ENCODE results near the gene ARHGAP25.

Gene ARHGAP25

DNA sequence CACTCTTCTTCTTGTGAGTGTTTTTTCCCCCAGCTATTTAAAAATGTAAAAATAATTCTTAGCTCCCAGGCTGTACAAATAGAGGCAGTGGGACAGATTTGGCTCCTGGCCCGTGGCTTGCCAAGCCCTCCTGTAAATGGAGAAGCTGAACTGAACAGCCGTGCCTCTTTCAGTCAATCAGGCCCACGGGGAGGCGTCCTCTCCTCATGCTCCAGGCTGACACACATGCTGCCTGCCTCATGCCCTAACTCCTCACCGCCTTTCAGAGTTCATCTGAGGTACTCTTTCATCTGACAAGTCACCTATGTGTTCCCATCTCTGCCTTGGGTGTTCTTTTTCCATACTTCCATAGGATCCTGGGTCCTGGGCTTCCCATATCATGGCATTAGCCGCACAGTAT is 77.6 kb downstream of the ARHGAP25 start:
- H3K79me2 ChIP-seq (ENCODE audit: control insufficient read depth, low read length), result no peaks in the 10 kb centered on the region
- no peaks in the 10 kb centered on the region for H4K20me1 ChIP-seq (ENCODE audit: control insufficient read depth, insufficient read depth, low read depth, low read length)
- no peaks in the 10 kb centered on the region for H3K9me3 ChIP-seq (ENCODE audit: control insufficient read depth, insufficient read depth, low read length)
- no peaks in the 10 kb centered on the region for H3K27me3 ChIP-seq (ENCODE audit: control insufficient read depth, low read length)
- TF ChIP-seq, protein P1, sequence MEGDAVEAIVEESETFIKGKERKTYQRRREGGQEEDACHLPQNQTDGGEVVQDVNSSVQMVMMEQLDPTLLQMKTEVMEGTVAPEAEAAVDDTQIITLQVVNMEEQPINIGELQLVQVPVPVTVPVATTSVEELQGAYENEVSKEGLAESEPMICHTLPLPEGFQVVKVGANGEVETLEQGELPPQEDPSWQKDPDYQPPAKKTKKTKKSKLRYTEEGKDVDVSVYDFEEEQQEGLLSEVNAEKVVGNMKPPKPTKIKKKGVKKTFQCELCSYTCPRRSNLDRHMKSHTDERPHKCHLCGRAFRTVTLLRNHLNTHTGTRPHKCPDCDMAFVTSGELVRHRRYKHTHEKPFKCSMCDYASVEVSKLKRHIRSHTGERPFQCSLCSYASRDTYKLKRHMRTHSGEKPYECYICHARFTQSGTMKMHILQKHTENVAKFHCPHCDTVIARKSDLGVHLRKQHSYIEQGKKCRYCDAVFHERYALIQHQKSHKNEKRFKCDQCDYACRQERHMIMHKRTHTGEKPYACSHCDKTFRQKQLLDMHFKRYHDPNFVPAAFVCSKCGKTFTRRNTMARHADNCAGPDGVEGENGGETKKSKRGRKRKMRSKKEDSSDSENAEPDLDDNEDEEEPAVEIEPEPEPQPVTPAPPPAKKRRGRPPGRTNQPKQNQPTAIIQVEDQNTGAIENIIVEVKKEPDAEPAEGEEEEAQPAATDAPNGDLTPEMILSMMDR (IDR thresholded peaks at IDR 0.05; ENCODE audit: low read depth, low read length, poor library complexity, severe bottlenecking), result no peak
- TF ChIP-seq EZH2phosphoT487 (IDR thresholded peaks at IDR 0.05; ENCODE audit: borderline replicate concordance, low read length), result no peak
- H3F3A ChIP-seq (ENCODE audit: control insufficient read depth, insufficient read depth), result no peaks in the 10 kb centered on the region
- H3K4me3 ChIP-seq (ENCODE audit: low read length), result no peak overlapping the region
- H3K27ac ChIP-seq (ENCODE audit: low read depth, low read length), result no peak overlapping the region
- H3K4me1 ChIP-seq (ENCODE audit: control insufficient read depth, low read length), result no peaks in the 10 kb centered on the region
- peaks cover 64% of the 10 kb centered on the region for H3K36me3 ChIP-seq (ENCODE audit: control insufficient read depth, low read length)
- H3K9me2 ChIP-seq (replicated peaks; ENCODE audit: control insufficient read depth, low read length), result no peaks in the 10 kb centered on the region
- no peak overlapping the region for H3K4me2 ChIP-seq (ENCODE audit: low read length)

DNA sequence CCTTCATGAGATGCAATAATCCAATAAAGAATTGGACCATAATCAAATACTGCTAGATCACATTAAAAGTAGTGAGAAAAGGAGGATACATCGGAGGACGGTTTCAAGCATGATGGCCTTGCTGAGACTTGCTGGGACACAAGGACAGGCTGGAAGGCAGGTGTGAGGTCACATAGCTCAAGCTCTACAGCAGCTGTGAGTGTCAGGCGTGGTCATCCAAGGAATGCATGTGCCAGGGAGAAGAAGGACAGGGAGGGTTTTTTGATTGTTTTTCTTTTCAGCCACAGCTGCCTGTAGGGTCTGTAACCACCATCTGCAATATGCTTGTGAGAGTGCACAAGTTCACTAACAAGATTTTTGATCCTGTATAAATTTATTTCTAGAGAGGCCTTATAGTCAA is 79.0 kb downstream of the ARHGAP25 start:
- Histone ChIP-seq H3K27ac (ENCODE audit: low read depth, low read length) (no peak overlapping the region), H3K79me2 (ENCODE audit: control insufficient read depth, low read length) (no peaks in the 10 kb centered on the region), H4K20me1 (ENCODE audit: control insufficient read depth, insufficient read depth, low read depth, low read length) (no peaks in the 10 kb centered on the region), H3K4me3 (ENCODE audit: low read length) (no peak overlapping the region), H3K9me2 (replicated peaks; ENCODE audit: control insufficient read depth, low read length) (no peaks in the 10 kb centered on the region), H3K36me3 (ENCODE audit: control insufficient read depth, low read length) (peaks cover 62% of the 10 kb centered on the region), H3F3A (ENCODE audit: control insufficient read depth, insufficient read depth) (no peaks in the 10 kb centered on the region), H3K4me1 (ENCODE audit: control insufficient read depth, low read length) (no peaks in the 10 kb centered on the region), H3K9me3 (ENCODE audit: control insufficient read depth, insufficient read depth, low read length) (no peaks in the 10 kb centered on the region), H3K4me2 (ENCODE audit: low read length) (no peak overlapping the region), H3K27me3 (ENCODE audit: control insufficient read depth, low read length) (no peaks in the 10 kb centered on the region)
- TF ChIP-seq EZH2phosphoT487 (IDR thresholded peaks at IDR 0.05; ENCODE audit: borderline replicate concordance, low read length), result no peak
- TF ChIP-seq, protein P1 (IDR thresholded peaks at IDR 0.05; ENCODE audit: low read depth, low read length, poor library complexity, severe bottlenecking), result no peak

DNA sequence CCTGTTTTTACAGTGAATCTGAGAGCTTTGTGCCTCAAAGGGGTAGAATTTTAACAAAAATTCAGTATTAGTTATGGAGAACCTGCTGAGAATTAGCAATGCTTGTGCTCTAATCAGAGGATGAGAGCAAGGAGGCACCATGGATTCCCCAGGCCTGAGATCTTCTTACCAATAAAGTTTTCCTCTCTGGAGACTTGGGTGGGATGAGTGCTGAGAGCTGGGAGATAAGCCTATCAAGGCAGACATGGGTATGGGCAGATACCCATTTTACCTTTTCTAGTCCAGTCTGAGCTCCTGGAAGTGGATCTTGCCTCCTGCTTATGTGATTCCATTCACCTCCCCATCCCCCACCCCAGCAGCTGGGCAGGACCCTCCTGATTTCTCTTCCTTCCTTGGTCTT is 82.7 kb downstream of the ARHGAP25 start:
- Histone ChIP-seq H3K4me2 (ENCODE audit: low read length) (no peak overlapping the region), H3K27me3 (ENCODE audit: control insufficient read depth, low read length) (no peaks in the 10 kb centered on the region), H3K27ac (ENCODE audit: low read depth, low read length) (no peak overlapping the region), H3K79me2 (ENCODE audit: control insufficient read depth, low read length) (no peaks in the 10 kb centered on the region), H3K4me1 (ENCODE audit: control insufficient read depth, low read length) (no peaks in the 10 kb centered on the region), H3K4me3 (ENCODE audit: low read length) (no peak overlapping the region), H3K36me3 (ENCODE audit: control insufficient read depth, low read length) (peaks cover 79% of the 10 kb centered on the region), H3K9me3 (ENCODE audit: control insufficient read depth, insufficient read depth, low read length) (no peaks in the 10 kb centered on the region), H4K20me1 (ENCODE audit: control insufficient read depth, insufficient read depth, low read depth, low read length) (no peaks in the 10 kb centered on the region), H3F3A (ENCODE audit: control insufficient read depth, insufficient read depth) (no peaks in the 10 kb centered on the region), H3K9me2 (replicated peaks; ENCODE audit: control insufficient read depth, low read length) (no peaks in the 10 kb centered on the region)
- no peak for TF ChIP-seq EZH2phosphoT487 (IDR thresholded peaks at IDR 0.05; ENCODE audit: borderline replicate concordance, low read length)
- TF ChIP-seq, protein P1 (IDR thresholded peaks at IDR 0.05; ENCODE audit: low read depth, low read length, poor library complexity, severe bottlenecking), result no peak

DNA sequence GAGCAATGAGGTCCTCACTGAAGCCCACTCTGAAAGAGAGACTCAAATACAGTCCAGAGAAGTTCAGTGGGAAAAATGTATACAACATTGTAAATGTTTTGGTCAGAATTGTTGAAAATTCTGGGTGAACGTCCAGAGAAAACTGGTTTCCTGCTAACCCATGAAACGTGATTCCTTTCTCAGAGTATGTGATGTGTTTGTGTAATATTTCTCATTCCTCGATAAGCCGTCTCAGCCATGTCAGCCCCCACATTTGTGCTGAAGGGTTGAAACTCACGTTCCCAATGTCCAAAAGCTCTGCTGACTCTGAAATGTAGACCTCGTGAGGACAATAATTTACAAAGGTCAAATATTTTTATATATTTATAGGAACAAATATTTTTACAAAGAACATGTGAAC is 84.9 kb downstream of the ARHGAP25 start:
- no peaks in the 10 kb centered on the region for H3K4me1 ChIP-seq (ENCODE audit: control insufficient read depth, low read length)
- no peaks in the 10 kb centered on the region for H4K20me1 ChIP-seq (ENCODE audit: control insufficient read depth, insufficient read depth, low read depth, low read length)
- H3K27ac ChIP-seq (ENCODE audit: low read depth, low read length), result no peak overlapping the region
- no peaks in the 10 kb centered on the region for H3F3A ChIP-seq (ENCODE audit: control insufficient read depth, insufficient read depth)
- no peak overlapping the region for H3K4me2 ChIP-seq (ENCODE audit: low read length)
- peaks cover 77% of the 10 kb centered on the region for H3K36me3 ChIP-seq (ENCODE audit: control insufficient read depth, low read length)
- TF ChIP-seq, protein P1 (IDR thresholded peaks at IDR 0.05; ENCODE audit: low read depth, low read length, poor library complexity, severe bottlenecking), result no peak
- no peak for TF ChIP-seq EZH2phosphoT487 (IDR thresholded peaks at IDR 0.05; ENCODE audit: borderline replicate concordance, low read length)
- no peaks in the 10 kb centered on the region for H3K9me2 ChIP-seq (replicated peaks; ENCODE audit: control insufficient read depth, low read length)
- H3K27me3 ChIP-seq (ENCODE audit: control insufficient read depth, low read length), result no peaks in the 10 kb centered on the region
- H3K4me3 ChIP-seq (ENCODE audit: low read length), result no peak overlapping the region
- no peaks in the 10 kb centered on the region for H3K79me2 ChIP-seq (ENCODE audit: control insufficient read depth, low read length)
- no peaks in the 10 kb centered on the region for H3K9me3 ChIP-seq (ENCODE audit: control insufficient read depth, insufficient read depth, low read length)
